CD14-positive monocyte (primary cell): ENCODE data around the gene PHYHD1. TPM values are rescaled to one million over a fixed set of nuclear protein-coding genes. Genes with fewer than 3 reads are reported as not detected.
A peak's percentile ranks its signal among the peaks of the same experiment; 100 is the strongest.

Experiments
- DNase-seq, 3 donors: peaks; one replicate each; pipeline ENCODE4 v3.0.0-alpha.2; 2011 to 2022
- H2AFZ ChIP-seq: 2 replicates; pipeline ENCODE4 v1.6.0; 2012; ENCODE audit warnings: mild to moderate bottlenecking, low read depth, low read length, inconsistent platforms; ENCODE audit not compliant: insufficient read depth, poor library complexity, severe bottlenecking
- H3K27ac ChIP-seq, 2 donors: 1 replicate in 1 of 2; 2 replicates in 1 of 2; pipeline ENCODE4 v1.5.1; 2012 to 2013; ENCODE audit warnings: low read length in 2 of 2, control low read depth in 1 of 2, inconsistent platforms in 1 of 2, low read depth in 1 of 2, mild to moderate bottlenecking in 1 of 2
- H3K27me3 ChIP-seq, 2 donors: one replicate each; pipeline versions ENCODE4 v1.6.0 to v1.6.1; 2011 to 2013; ENCODE audit warnings: low read length in 2 of 2; ENCODE audit not compliant: control insufficient read depth in 2 of 2, insufficient read depth in 2 of 2
- H3K36me3 ChIP-seq, 2 donors: replicated peaks in 1 of 2; 1 replicate in 1 of 2; 2 replicates in 1 of 2; pipeline versions ENCODE4 v1.5.1 to v1.6.1; 2012 to 2013; ENCODE audit warnings: low read length in 2 of 2, control low read depth in 1 of 2, inconsistent platforms in 1 of 2, mild to moderate bottlenecking in 1 of 2; ENCODE audit not compliant: insufficient read depth in 2 of 2, control insufficient read depth in 1 of 2
- H3K4me1 ChIP-seq, 2 donors: 1 replicate in 1 of 2; 2 replicates in 1 of 2; pipeline versions ENCODE4 v1.5.1 to v1.6.1; 2012 to 2013; ENCODE audit warnings: low read length in 2 of 2, control low read depth in 1 of 2, inconsistent platforms in 1 of 2, mild to moderate bottlenecking in 1 of 2, moderate library complexity in 1 of 2; ENCODE audit not compliant: insufficient read depth in 2 of 2, control insufficient read depth in 1 of 2
- H3K4me2 ChIP-seq: replicated peaks from 2 replicates; pipeline ENCODE3; 2012; ENCODE audit warnings: low read length, moderate library complexity, mild to moderate bottlenecking; ENCODE audit not compliant: poor library complexity, severe bottlenecking; ENCODE audit errors: extremely low read depth
- H3K4me3 ChIP-seq, 3 experiments: fragments of 200-600 bp in 1 of 3; sonication (generic) in 1 of 3; replicated peaks in 1 of 3; 1 replicate in 2 of 3; 2 replicates in 1 of 3; pipeline ENCODE4 v1.5.1; 2011 to 2013; ENCODE audit warnings: low read length in 3 of 3, mild to moderate bottlenecking in 3 of 3, control low read depth in 2 of 3, low read depth in 2 of 3, inconsistent platforms in 1 of 3, moderate library complexity in 1 of 3
- H3K79me2 ChIP-seq: 2 replicates; pipeline ENCODE4 v1.6.0; 2012; ENCODE audit warnings: mild to moderate bottlenecking, control low read depth, inconsistent platforms, low read length, moderate library complexity; ENCODE audit not compliant: insufficient read depth
- H3K9ac ChIP-seq: 2 replicates; pipeline ENCODE4 v1.6.0; 2017; ENCODE audit warnings: low read length, mild to moderate bottlenecking; ENCODE audit not compliant: insufficient read depth, poor library complexity, severe bottlenecking
- H3K9me3 ChIP-seq, 2 donors: replicated peaks in 1 of 2; 1 replicate in 1 of 2; 2 replicates in 1 of 2; pipeline versions ENCODE4 v1.5.1 to v1.6.1; 2012 to 2013; ENCODE audit warnings: low read length in 2 of 2, control low read depth in 1 of 2; ENCODE audit not compliant: control insufficient read depth in 1 of 2, insufficient read depth in 1 of 2
- H4K20me1 ChIP-seq: 2 replicates; pipeline ENCODE4 v1.6.0; 2012; ENCODE audit warnings: mild to moderate bottlenecking, low read length, control low read depth, moderate library complexity; ENCODE audit not compliant: insufficient read depth
- H3K27ac Mint-ChIP-seq, 7 donors: one replicate each; pipeline ENCODE4 v1.8.0; 2020; ENCODE audit warnings: mild to moderate bottlenecking in 7 of 7, mixed read lengths in 7 of 7, moderate library complexity in 6 of 7, inconsistent platforms in 2 of 7
- H3K27me3 Mint-ChIP-seq, 3 donors: one replicate each; pipeline ENCODE4 v1.8.0; 2021 to 2022; ENCODE audit warnings: low read depth in 3 of 3, mild to moderate bottlenecking in 3 of 3, mixed read lengths in 3 of 3, moderate library complexity in 3 of 3, inconsistent platforms in 1 of 3
- H3K36me3 Mint-ChIP-seq, 2 donors: one replicate each; pipeline ENCODE4 v1.8.0; 2020; ENCODE audit warnings: mixed read lengths in 2 of 2, inconsistent platforms in 1 of 2, mild to moderate bottlenecking in 1 of 2
- H3K4me1 Mint-ChIP-seq: one replicate; pipeline ENCODE4 v1.8.0; 2020; ENCODE audit warnings: mild to moderate bottlenecking, mixed read lengths
- H3K4me3 Mint-ChIP-seq, 2 donors: one replicate each; pipeline ENCODE4 v1.8.0; 2020; ENCODE audit warnings: mild to moderate bottlenecking in 2 of 2, mixed read lengths in 2 of 2, moderate library complexity in 1 of 2
- H3K9me3 Mint-ChIP-seq, 7 donors: one replicate each; pipeline ENCODE4 v1.8.0; 2020 to 2022; ENCODE audit warnings: mixed read lengths in 7 of 7, mild to moderate bottlenecking in 6 of 7, moderate library complexity in 6 of 7, inconsistent platforms in 2 of 7
- WGBS: methylation state at CpG from one replicate; pipeline ENCODE4 v1.1.5; 2013; ENCODE audit warnings: missing lambda C conversion rate; ENCODE audit not compliant: insufficient coverage; 5-methylcytosine and 5-hydroxymethylcytosine counted together
- intact Hi-C, 2 donors: fragments of 100-400 bp; cut with micrococcal nuclease; formaldehyde crosslinking; loops; one replicate each; pipeline versions ENCODE4 v1.15.0 to v1.15.1; 2023
- polyA plus RNA-seq, 3 donors: library from polyadenylated mRNA; depleted of rRNA in 1 of 3; unstranded in 2 of 3; stranded (reverse) in 1 of 3; fragments of 300-500 nt in 2 of 3; fragments of >200 nt in 1 of 3; fragmentation: Illumina TruSeq in 2 of 3; gene quantifications; 1 replicate in 2 of 3; 2 replicates in 1 of 3; pipeline ENCODE4 v1.2.3, GENCODE V29; 2012 to 2021
- TF ChIP-seq, protein P1 (sequence below): fragments of 200-600 bp; IDR thresholded peaks from one replicate; pipeline ENCODE4 v1.8.0; 2022; ENCODE audit warnings: antibody characterized with exemption, mild to moderate bottlenecking

PHYHD1 gene
- polyA plus RNA-seq, 3 donors = 0.29 TPM; not detected in 2

DNA sequence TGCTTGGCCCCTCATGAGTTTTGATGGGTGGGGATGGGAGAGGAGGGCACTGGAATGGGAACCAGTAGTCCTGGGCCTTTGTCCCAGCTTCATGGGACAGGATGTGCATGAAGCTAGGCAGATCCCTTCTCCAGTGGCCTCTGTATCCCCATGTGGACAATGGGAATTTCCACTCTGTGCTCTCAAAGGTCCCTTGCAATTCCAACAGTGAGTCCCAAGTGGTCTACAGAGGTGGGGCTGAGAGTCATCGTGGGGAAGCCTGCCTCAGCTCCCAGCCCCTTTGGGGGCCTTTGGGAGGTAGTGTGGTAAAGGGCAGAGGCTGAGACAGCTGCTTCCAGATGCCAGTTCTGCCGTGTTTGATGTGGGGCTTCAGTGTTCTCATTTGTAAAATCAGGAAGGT is 1.9 kb upstream of the PHYHD1 start:
- TF ChIP-seq, protein P1, sequence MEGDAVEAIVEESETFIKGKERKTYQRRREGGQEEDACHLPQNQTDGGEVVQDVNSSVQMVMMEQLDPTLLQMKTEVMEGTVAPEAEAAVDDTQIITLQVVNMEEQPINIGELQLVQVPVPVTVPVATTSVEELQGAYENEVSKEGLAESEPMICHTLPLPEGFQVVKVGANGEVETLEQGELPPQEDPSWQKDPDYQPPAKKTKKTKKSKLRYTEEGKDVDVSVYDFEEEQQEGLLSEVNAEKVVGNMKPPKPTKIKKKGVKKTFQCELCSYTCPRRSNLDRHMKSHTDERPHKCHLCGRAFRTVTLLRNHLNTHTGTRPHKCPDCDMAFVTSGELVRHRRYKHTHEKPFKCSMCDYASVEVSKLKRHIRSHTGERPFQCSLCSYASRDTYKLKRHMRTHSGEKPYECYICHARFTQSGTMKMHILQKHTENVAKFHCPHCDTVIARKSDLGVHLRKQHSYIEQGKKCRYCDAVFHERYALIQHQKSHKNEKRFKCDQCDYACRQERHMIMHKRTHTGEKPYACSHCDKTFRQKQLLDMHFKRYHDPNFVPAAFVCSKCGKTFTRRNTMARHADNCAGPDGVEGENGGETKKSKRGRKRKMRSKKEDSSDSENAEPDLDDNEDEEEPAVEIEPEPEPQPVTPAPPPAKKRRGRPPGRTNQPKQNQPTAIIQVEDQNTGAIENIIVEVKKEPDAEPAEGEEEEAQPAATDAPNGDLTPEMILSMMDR = no peak
- H3K36me3 ChIP-seq = peaks cover 30 to 39% of the 10 kb centered on the region in 2 donors
- H3K9me3 ChIP-seq = no peaks in the 10 kb centered on the region
- no peak overlapping the region for H2AFZ ChIP-seq
- H3K4me3 ChIP-seq = no peak overlapping the region
- DNase-seq = no peak
- intact Hi-C loops = no loop called here
- no peak overlapping the region for H3K9ac ChIP-seq
- H3K4me2 ChIP-seq = no peak overlapping the region
- H3K79me2 ChIP-seq = no peaks in the 10 kb centered on the region
- H3K27ac ChIP-seq = no peak overlapping the region
- Mint-ChIP-seq H3K27ac (peak overlapping the region in 1 of 7 donors; percentile 77), H3K4me1 (peaks cover 10% of the 10 kb centered on the region), H3K27me3 (peaks cover 1 to 3% (median 2%) of the 10 kb centered on the region in 3 donors), H3K36me3 (peaks cover 32 to 33% of the 10 kb centered on the region in 2 donors), H3K4me3 (no peak overlapping the region), H3K9me3 (no peaks in the 10 kb centered on the region)
- peaks cover 6% of the 10 kb centered on the region for H4K20me1 ChIP-seq
- WGBS = 65% methylated on average over 2 of the region's 2 CpGs
- H3K4me1 ChIP-seq = peaks cover 6 to 10% of the 10 kb centered on the region in 2 donors
- H3K27me3 ChIP-seq = no peaks in the 10 kb centered on the region

DNA sequence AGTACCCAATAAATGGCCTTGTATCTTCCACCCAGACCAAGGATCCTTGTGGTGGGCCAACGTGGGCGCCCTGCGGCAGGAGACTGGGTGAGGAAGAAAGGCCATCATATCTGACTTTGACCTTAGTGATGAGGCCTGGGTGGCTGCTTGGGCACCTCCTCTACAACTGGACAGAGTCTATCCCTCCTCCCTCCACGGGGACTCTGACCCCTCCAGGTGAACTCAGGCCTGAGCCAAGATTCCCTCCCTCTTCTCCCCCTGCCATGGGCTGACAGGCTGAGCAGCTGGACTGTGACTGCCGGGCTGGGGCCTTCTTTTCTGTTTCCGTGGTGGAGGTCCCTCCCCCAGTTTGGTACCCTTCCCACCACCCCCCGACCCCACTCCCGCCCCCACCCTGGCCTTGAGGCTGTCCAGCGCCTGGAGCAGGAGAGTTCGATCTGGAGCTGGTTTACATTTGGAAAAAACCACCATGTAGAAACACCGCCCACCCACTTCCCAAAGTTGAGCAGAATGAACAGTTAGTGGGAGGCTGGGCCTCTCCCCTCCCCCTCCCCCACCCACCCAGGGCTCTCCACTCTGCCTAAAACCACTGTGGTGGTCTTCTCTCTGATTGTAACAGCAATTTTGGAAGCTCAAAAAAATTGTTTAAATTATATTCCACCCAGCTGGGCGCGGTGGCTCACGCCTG is 1.2 kb upstream of the PHYHD1 start:
- H3K4me1 ChIP-seq = peaks cover 6 to 10% of the 10 kb centered on the region in 2 donors
- Mint-ChIP-seq H3K9me3 (no peaks in the 10 kb centered on the region), H3K27me3 (peaks cover 1 to 3% (median 2%) of the 10 kb centered on the region in 3 donors), H3K27ac (no peak overlapping the region), H3K36me3 (peaks cover 32 to 33% of the 10 kb centered on the region in 2 donors), H3K4me3 (no peak overlapping the region), H3K4me1 (peaks cover 10% of the 10 kb centered on the region)
- H4K20me1 ChIP-seq = peaks cover 5% of the 10 kb centered on the region
- 100% methylated on average over 4 of the region's 14 CpGs for WGBS
- H3K9me3 ChIP-seq = no peaks in the 10 kb centered on the region
- no peaks in the 10 kb centered on the region for H3K27me3 ChIP-seq
- H3K79me2 ChIP-seq = no peaks in the 10 kb centered on the region
- peaks cover 26 to 35% of the 10 kb centered on the region in 2 donors for H3K36me3 ChIP-seq
- H3K27ac ChIP-seq = no peak overlapping the region
- TF ChIP-seq, protein P1 = no peak
- H3K4me2 ChIP-seq = no peak overlapping the region
- DNase-seq = no peak
- H3K4me3 ChIP-seq = no peak overlapping the region
- intact Hi-C loops = loop anchor here in 1 of 2 donors (10.0 kb wide), 1 partner anchor 275 kb away; no protein-coding TSS in a partner anchor
- no peak overlapping the region for H2AFZ ChIP-seq
- H3K9ac ChIP-seq = no peak overlapping the region
